NCI-H524 (cell line): ENCODE measurements around the gene RCC1.
"Not testable (repeated sequence)": the region's sequence is repeated elsewhere in the genome, so short reads cannot be mapped to it uniquely, and the experiment has no call there.

Experiments used
- DNase-seq, 2 experiments: peaks; one replicate each; lab custom pipeline; 2025; lab: John Stamatoyannopoulos, UW

Gene RCC1

GRCh38 chr1:28505406-28506187, at the start of gene RCC1:
Gene RCC1 (plus strand): TSS chr1:28506043. CDS start chr1:28529867, 23,824 bp downstream.
- peak; percentile 92 to 99 for DNase-seq

GRCh38 chr1:28456078-28456477, 49.8 kb upstream of the RCC1 start:
- no peak for DNase-seq

- DNase-seq, result no peak
Measured at GRCh38 chr1:28457678-28458077, 48.2 kb upstream of the RCC1 start.

GRCh38 chr1:28458237-28459228, 47.3 kb upstream of the RCC1 start:
- no peak for DNase-seq

GRCh38 chr1:28466226-28466778, 39.5 kb upstream of the RCC1 start:
- no peak for DNase-seq

GRCh38 chr1:28470146-28470545, 35.7 kb upstream of the RCC1 start:
- DNase-seq, result no peak

- DNase-seq, result not testable (repeated sequence)
Measured at GRCh38 chr1:28479497-28479896, 26.3 kb upstream of the RCC1 start.

- DNase-seq, result no peak
Measured at GRCh38 chr1:28480308-28480707, 25.5 kb upstream of the RCC1 start.

- DNase-seq, result no peak
Measured at GRCh38 chr1:28482138-28482537, 23.7 kb upstream of the RCC1 start.

- DNase-seq, result no peak
Measured at GRCh38 chr1:28482702-28483101, 23.1 kb upstream of the RCC1 start.

- no peak for DNase-seq
Measured at GRCh38 chr1:28494737-28495136, 11.1 kb upstream of the RCC1 start.

GRCh38 chr1:28499553-28499952, 6.3 kb upstream of the RCC1 start:
- DNase-seq, result no peak

GRCh38 chr1:28501925-28502324, 3.9 kb upstream of the RCC1 start:
- no peak for DNase-seq

- no peak for DNase-seq
Measured at GRCh38 chr1:28503117-28503516, 2.7 kb upstream of the RCC1 start.

GRCh38 chr1:28506907-28507246, 1.0 kb downstream of the RCC1 start:
- DNase-seq, result no peak

- DNase-seq, result no peak
Measured at GRCh38 chr1:28507247-28507645, 1.4 kb downstream of the RCC1 start.

GRCh38 chr1:28507646-28508434, 2.0 kb downstream of the RCC1 start:
- DNase-seq, result no peak

GRCh38 chr1:28508435-28508754, 2.6 kb downstream of the RCC1 start:
- DNase-seq, result no peak

- DNase-seq, result no peak
Measured at GRCh38 chr1:28509705-28510272, 3.9 kb downstream of the RCC1 start.

- peak in 1 of 2 experiments; percentile 40 for DNase-seq
Measured at GRCh38 chr1:28510273-28510969, 4.6 kb downstream of the RCC1 start.

GRCh38 chr1:28510970-28511440, 5.2 kb downstream of the RCC1 start:
- DNase-seq, result no peak
